ENCODE data around the gene CBX1. TPM values are rescaled to one million over a fixed set of nuclear protein-coding genes. Genes with fewer than 3 reads are reported as not detected.

Gene CBX1
- total RNA-seq, 2 experiments from 2014 or later: 55.3 to 56.7 TPM

DNA sequence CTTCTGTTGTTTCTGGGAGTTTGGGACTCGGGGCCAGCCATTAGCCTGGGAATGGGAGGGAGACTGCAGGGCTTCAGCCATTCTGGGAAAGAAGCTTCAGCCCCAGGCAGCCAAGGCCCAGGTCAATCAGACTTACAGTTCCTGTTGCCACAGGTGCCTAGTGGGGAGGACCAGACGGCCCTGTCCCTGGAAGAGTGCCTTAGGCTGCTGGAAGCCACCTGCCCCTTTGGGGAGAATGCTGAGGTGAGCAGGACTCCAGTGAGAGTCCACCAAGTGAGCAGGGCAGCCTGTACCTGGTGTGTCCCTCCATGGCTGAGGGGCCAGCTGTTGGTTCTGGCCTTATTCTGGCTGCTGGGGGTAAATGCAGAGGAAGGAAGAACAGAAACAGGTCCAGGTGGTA is 44.4 kb downstream of the CBX1 start:
- H3K27ac Mint-ChIP-seq: peak overlapping the region; percentile 99

GRCh38 chr17:48056246-48056745 is 45.0 kb downstream of the CBX1 start:
- peaks cover 54% of the 10 kb centered on the region for H3K4me1 Mint-ChIP-seq (ENCODE audit: low read depth)
- peak; percentile 33 for DNase-seq

More for the DNA sequence above, 44.4 kb downstream of the CBX1 start:
- Mint-ChIP-seq H3K36me3 (peaks cover 71% of the 10 kb centered on the region), H3K4me1 (ENCODE audit: low read depth) (peaks cover 48% of the 10 kb centered on the region), H3K27me3 (no peaks in the 10 kb centered on the region), H3K4me3 (peak overlapping the region; percentile 65), H3K9me3 (no peaks in the 10 kb centered on the region)
- CTCF ChIA-PET: interaction anchor here (1.7 to 4.3 kb wide), 5 partner anchors 9 to 41 kb away, joined by 3 to 25 read pairs (median 5); partner anchors contain the start of genes COPZ2 and NFE2L1
- intact Hi-C loops (cut with micrococcal nuclease): no loop called here
- POLR2A ChIA-PET: interaction anchor here (0.7 to 3.9 kb wide), 2 partner anchors 9 to 51 kb away, joined by 4 to 31 read pairs; partner anchors contain the start of genes NFE2L1 and SNX11
- DNase-seq: no peak

GRCh38 chr17:48055531-48056245 is 45.6 kb downstream of the CBX1 start:
- peaks cover 77% of the 10 kb centered on the region for H3K36me3 Mint-ChIP-seq
- intact Hi-C loops (cut with micrococcal nuclease): no loop called here
- ChIA-PET POLR2A (interaction anchor here (1.1 to 3.9 kb wide), 4 partner anchors 8 to 68 kb away, joined by 3 to 31 read pairs (median 4); partner anchors contain the start of gene NFE2L1), CTCF (interaction anchor here (0.9 to 4.3 kb wide), 10 partner anchors 8 to 85 kb away, joined by 3 to 25 read pairs (median 4); partner anchors contain the start of genes CDK5RAP3, COPZ2 and NFE2L1)
- peaks cover 60% of the 10 kb centered on the region for H3K4me1 Mint-ChIP-seq (ENCODE audit: low read depth)
- H3K27ac Mint-ChIP-seq: peak overlapping the region; percentile 99
- H3K4me3 Mint-ChIP-seq: peak overlapping the region; percentile 65
- no peaks in the 10 kb centered on the region for H3K9me3 Mint-ChIP-seq
- DNase-seq: peak; percentile 79
- H3K27me3 Mint-ChIP-seq: no peaks in the 10 kb centered on the region

More at GRCh38 chr17:48056246-48056745, 45.0 kb downstream of the CBX1 start:
- H3K9me3 Mint-ChIP-seq: no peaks in the 10 kb centered on the region
- ChIA-PET POLR2A (interaction anchor here (0.7 to 3.9 kb wide), 4 partner anchors 8 to 52 kb away, joined by 3 to 31 read pairs (median 4); partner anchors contain the start of genes NFE2L1 and SNX11), CTCF (interaction anchor here (0.9 to 4.3 kb wide), 8 partner anchors 8 to 86 kb away, joined by 3 to 25 read pairs (median 4); partner anchors contain the start of genes CDK5RAP3, COPZ2 and NFE2L1)
- H3K27me3 Mint-ChIP-seq: no peaks in the 10 kb centered on the region
- intact Hi-C loops (cut with micrococcal nuclease): no loop called here
- H3K4me3 Mint-ChIP-seq: peak overlapping the region; percentile 65
- H3K36me3 Mint-ChIP-seq: peaks cover 74% of the 10 kb centered on the region
- H3K27ac Mint-ChIP-seq: peak overlapping the region; percentile 99

DNA sequence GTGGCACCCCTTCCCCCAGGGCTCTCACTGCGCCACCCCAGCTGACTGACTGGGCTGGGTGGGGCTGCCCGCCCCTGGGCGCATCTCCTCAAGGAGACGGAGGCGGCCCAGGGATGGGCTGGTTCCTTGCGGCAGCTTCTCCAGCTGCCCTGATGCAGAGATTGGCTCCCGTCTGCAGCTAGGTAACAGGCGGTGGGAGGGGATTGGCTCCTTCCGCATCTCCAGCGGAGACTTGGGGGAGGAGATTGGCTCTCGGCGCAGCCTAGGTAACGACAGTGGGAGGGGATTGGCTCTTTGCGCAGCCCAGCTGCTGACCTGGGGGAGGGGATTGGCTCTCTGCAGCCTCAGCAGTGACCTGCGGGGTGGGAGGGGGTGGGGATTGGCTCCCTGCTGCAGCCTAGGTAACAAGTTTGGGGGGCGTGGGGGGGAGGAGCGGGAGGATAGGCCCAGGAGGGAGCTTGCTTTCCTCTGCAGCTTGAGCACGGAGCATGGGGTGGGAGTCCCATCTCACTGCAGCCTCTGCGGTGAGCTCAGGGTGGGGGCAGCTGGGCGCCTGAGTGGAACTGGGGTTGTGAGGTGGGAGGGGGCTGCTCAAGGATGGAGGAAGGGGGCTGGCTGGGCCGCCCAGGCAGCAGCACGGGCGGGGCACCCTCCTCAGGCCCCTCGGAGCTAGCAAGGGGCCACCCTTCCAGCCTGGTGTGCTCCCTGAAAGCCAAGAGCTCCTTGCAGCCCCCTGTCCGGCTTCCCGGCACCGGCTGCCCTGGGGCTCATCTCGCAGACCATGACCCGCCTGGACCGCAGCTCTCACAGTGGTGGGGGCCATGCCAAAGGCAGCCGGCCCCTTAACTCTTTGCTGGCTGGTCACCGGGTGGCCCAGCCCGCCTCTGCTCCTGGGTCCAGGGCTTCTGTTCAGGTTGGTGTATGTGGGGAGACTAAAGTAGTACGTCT is 46.8 kb downstream of the CBX1 start:
- ChIA-PET POLR2A (interaction anchor here (1.1 kb wide), 1 partner anchor 69 kb away, joined by 4 read pairs; no protein-coding TSS in a partner anchor), CTCF (interaction anchor here (1.0 to 4.3 kb wide), 4 partner anchors 26 to 75 kb away, joined by 3 to 25 read pairs (median 4); no protein-coding TSS in a partner anchor)
- peaks cover 78% of the 10 kb centered on the region for H3K36me3 Mint-ChIP-seq
- peak overlapping the region; percentile 99 for H3K27ac Mint-ChIP-seq
- no peaks in the 10 kb centered on the region for H3K27me3 Mint-ChIP-seq
- no peak for DNase-seq
- H3K4me3 Mint-ChIP-seq: peak overlapping the region; percentile 65
- no peaks in the 10 kb centered on the region for H3K9me3 Mint-ChIP-seq
- peaks cover 69% of the 10 kb centered on the region for H3K4me1 Mint-ChIP-seq (ENCODE audit: low read depth)
- intact Hi-C loops (cut with micrococcal nuclease): no loop called here

GRCh38 chr17:48053758-48054237 is 47.5 kb downstream of the CBX1 start:
- Mint-ChIP-seq H3K4me3 (no peak overlapping the region), H3K27ac (peak overlapping the region; percentile 74), H3K9me3 (no peaks in the 10 kb centered on the region), H3K27me3 (no peaks in the 10 kb centered on the region), H3K4me1 (ENCODE audit: low read depth) (peaks cover 74% of the 10 kb centered on the region), H3K36me3 (peaks cover 74% of the 10 kb centered on the region)
- POLR2A ChIA-PET: no interaction called here
- no peak for DNase-seq
- CTCF ChIA-PET: no interaction called here
- intact Hi-C loops (cut with micrococcal nuclease): no loop called here

DNA sequence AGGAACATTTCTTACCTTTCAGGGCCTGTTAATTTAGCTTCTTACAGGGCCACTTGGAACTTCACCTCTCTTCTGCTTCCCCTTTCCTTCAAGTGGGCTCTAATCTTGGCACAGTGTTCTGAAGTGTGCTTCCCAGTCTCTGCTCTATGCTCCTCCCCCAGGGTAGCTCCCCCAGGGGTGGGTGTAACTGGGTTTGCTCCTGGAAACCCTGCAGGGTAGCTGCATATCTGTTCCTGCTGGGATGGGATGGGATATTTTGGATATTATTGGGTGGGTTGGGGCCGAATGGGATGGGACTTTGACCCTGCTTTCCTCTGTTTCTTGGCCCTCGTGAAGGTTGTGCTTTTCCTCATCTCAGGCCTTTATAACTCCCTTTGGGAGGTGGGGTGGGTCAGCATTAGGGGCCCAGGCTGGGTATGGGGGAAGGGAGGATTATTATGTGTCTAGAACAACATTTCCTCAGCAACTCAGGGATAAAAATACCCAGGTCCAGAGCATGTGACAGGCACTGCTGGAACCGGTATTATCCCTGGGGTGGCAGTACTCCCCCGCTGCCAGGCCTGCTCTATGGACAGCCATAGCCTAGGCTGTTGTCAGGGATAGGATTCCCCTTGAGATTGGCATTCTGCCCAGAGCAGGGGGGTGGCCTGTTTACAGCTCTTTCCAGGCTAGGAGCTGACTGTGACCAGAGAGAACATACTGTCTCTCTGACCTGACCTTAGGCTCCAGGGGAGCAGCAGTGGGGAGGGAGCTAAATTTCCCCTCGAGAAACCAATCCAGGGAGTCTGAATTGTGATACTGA is 48.1 kb downstream of the CBX1 start:
- POLR2A ChIA-PET: interaction anchor here (1.3 kb wide), 1 partner anchor 9 kb away, joined by 6 read pairs; no protein-coding TSS in a partner anchor
- H3K4me1 Mint-ChIP-seq (ENCODE audit: low read depth): peaks cover 74% of the 10 kb centered on the region
- intact Hi-C loops (cut with micrococcal nuclease): no loop called here
- H3K36me3 Mint-ChIP-seq: peaks cover 69% of the 10 kb centered on the region
- no peaks in the 10 kb centered on the region for H3K9me3 Mint-ChIP-seq
- H3K27me3 Mint-ChIP-seq: no peaks in the 10 kb centered on the region
- no peak overlapping the region for H3K4me3 Mint-ChIP-seq
- CTCF ChIA-PET: interaction anchor here (1.7 kb wide), 1 partner anchor 27 kb away, joined by 5 read pairs; no protein-coding TSS in a partner anchor
- DNase-seq: no peak
- peak overlapping the region; percentile 74 for H3K27ac Mint-ChIP-seq

DNA sequence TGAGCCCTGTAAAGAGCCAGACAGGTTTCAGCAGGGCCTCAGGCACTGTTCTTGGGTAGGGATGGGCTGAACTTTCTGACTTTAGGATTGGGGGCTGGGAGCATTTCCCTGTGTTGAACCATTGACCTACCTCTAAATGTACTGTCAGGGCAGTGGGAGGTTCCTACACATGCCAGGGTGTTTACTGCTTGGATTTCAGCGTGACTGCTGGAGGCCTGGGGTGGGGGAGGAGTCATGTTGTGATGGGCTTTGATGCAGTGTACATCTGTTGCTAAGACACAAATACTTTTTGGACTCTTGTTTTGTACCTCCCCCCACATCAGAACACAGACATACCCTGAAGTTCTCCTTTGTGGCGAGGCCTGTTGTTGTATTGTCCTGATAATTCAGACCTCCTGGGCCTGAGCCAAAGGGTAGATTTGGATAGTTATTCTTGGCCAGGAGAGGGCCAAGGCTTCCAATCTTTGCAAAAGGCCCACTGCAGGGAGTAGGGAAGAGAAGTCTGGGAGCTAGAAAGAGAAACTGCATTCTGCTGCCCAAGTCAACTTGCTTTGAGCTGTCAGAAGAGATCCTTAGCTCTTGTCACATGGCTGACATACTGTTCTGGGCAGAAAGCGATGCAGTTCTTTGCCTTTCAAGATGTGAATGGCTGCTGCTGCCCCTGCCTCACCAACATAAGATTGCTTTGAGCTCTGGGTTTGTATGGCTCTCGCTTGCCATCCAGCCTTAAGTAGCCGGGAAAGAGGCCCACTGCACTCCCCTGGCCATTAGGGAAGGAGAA is 49.4 kb downstream of the CBX1 start:
- ChIA-PET CTCF (interaction anchor here (0.8 to 1.7 kb wide), 4 partner anchors 25 to 28 kb away, joined by 4 to 5 read pairs (median 4); no protein-coding TSS in a partner anchor), POLR2A (interaction anchor here (1.0 to 1.3 kb wide), 2 partner anchors 10 to 57 kb away, joined by 3 to 6 read pairs; no protein-coding TSS in a partner anchor)
- intact Hi-C loops (cut with micrococcal nuclease): no loop called here
- no peak for DNase-seq
- peaks cover 70% of the 10 kb centered on the region for H3K4me1 Mint-ChIP-seq (ENCODE audit: low read depth)
- H3K27ac Mint-ChIP-seq: peak overlapping the region; percentile 49
- peaks cover 63% of the 10 kb centered on the region for H3K36me3 Mint-ChIP-seq
- H3K27me3 Mint-ChIP-seq: no peaks in the 10 kb centered on the region
- H3K9me3 Mint-ChIP-seq: no peaks in the 10 kb centered on the region
- peak overlapping the region; percentile 13 for H3K4me3 Mint-ChIP-seq

GRCh38 chr17:48051283-48051682 is 50.0 kb downstream of the CBX1 start:
- POLR2A ChIA-PET: no interaction called here
- peak overlapping the region; percentile 13 for H3K4me3 Mint-ChIP-seq

GRCh38 chr17:48048384-48049126 is 52.7 kb downstream of the CBX1 start:
- ChIA-PET POLR2A (interaction anchor here (0.5 to 4.6 kb wide), 10 partner anchors 8 to 1245 kb away, joined by 3 to 31 read pairs (median 8); partner anchors contain the start of genes CBX1, COPZ2, PNPO and SNX11), CTCF (interaction anchor here (0.7 to 4.9 kb wide), 14 partner anchors 8 to 588 kb away, joined by 3 to 77 read pairs (median 4); partner anchors contain the start of genes CBX1, CDK5RAP3 and COPZ2)
- Mint-ChIP-seq H3K27me3 (no peaks in the 10 kb centered on the region), H3K36me3 (peaks cover 48% of the 10 kb centered on the region), H3K4me1 (ENCODE audit: low read depth) (peaks cover 56% of the 10 kb centered on the region), H3K9me3 (no peaks in the 10 kb centered on the region), H3K4me3 (peak overlapping the region; percentile 97), H3K27ac (peak overlapping the region; percentile 97)
- peak; percentile 48 for DNase-seq
- intact Hi-C loops (cut with micrococcal nuclease): loop anchor here (1.0 to 5.0 kb wide), 8 partner anchors 11 to 859 kb away; partner anchors contain the start of genes CBX1, CDK5RAP3, COPZ2 and SNX11

More at GRCh38 chr17:48051283-48051682, 50.0 kb downstream of the CBX1 start:
- Mint-ChIP-seq H3K4me1 (ENCODE audit: low read depth) (peaks cover 70% of the 10 kb centered on the region), H3K36me3 (peaks cover 60% of the 10 kb centered on the region), H3K27me3 (no peaks in the 10 kb centered on the region), H3K9me3 (no peaks in the 10 kb centered on the region), H3K27ac (peak overlapping the region; percentile 49)
- DNase-seq: no peak
- intact Hi-C loops (cut with micrococcal nuclease): no loop called here
- CTCF ChIA-PET: no interaction called here

Measured in activated CD4-positive, alpha-beta memory T cell treated with anti-CD3 and anti-CD28 coated beads for 36 hours (primary cell).